GM21526 (cell line): ENCODE results near the gene OMA1.
"Not testable (repeated sequence)": the region's sequence is repeated elsewhere in the genome, so short reads cannot be mapped to it uniquely, and the experiment has no call there.

Experiments
- ATAC-seq: cut with Tn5 transposase; IDR thresholded peaks from one replicate; pipeline ENCODE4 v1.9.1; 2021; ENCODE audit warnings: moderate library complexity; ENCODE audit not compliant: unreplicated experiment, low FRiP score

The OMA1 gene

GRCh38 chr1:58546520-58547308, at the start of gene OMA1:
Gene OMA1, minus strand, starts transcription at chr1:58546726. Its CDS starts 7,432 bp downstream, at chr1:58539294.
- peak; percentile 96 for ATAC-seq

DNA sequence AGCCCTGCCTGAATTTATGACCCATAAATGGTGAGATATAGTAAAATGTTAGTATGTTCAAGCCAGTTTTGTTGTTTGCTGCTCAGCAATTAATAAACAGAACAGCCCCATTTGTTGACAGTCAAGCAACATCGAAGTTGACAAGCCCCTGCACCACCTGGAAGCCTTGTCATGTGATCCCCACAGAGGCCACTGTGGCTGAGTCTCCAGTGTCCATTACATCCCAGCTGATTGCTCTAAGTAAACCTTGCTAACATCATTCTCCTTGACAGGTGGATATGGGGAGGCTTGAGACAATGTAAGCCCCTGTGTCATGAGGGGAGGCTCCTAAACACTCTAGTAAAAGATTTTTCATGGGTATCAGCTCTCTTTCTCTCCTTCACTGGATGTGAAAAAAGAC, 48.0 kb upstream of the OMA1 start:
- no peak for ATAC-seq

DNA sequence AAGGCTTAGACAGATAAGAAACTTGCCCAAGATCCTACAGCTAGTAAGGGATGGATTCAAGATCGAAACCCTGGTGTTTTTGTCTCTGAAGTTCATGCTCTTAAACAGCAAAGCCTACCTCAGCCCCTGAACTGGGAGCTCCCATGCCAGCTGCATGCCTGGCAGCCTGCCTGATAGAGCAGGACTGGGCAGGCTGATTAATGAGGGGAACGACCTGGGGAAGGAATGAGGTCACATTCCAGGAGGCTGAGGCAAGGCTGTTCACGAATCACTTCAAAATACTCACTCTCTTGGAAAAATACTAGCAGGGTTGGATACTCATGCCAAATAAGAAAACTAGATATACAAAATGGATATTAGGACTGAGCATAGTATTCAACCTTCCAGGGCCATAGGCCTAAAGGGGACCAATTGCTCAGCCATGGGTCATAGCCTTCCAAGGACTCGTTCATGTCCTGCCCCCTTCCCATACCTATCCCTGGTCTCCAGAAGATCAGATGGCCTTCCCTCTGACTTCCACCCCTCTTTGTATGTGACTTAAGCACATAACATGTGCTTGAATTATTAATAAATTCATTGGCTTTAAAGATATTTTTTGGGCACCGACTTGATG, 46.1 kb upstream of the OMA1 start:
- ATAC-seq, result no peak

GRCh38 chr1:58591806-58592205, 45.3 kb upstream of the OMA1 start:
- no peak for ATAC-seq

DNA sequence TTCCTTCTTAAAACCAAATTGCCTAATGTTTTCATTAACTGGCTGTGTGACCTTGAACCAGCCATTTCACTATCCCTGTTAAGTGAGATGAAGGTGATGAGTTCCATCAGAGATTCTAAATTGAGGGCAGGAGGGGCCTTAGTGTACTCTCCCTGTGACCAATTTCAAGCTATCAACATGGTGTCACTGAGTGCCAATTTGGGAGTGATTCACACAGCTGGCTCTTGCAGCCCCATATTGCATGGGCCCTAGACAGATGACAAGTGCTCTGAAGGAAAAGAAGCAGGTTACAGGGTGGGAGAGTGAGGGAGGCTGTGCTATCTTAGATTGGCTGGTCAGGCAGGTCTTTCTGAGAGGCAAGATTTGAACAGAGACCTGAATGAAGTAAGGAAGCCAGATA, 43.5 kb upstream of the OMA1 start:
- ATAC-seq, result no peak

DNA sequence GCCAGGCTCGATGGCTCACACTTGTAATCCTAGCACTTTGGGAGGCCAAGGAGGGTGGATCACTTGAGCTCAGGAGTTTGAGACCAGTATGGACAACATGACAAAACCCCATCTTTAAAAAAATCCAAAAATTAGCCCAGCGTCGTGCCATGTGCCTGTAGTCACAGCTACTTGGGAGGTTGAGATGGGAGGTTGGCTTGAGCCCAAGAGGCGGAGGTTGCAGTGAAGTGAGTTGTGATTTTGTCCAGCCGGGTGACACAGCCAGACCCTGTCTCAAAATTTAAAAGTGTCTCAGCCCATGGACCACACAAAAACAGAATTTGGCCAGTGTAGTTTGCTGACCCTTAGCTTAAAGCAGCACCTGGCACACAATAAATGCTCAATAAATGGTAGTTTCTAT, 41.9 kb upstream of the OMA1 start:
- no peak for ATAC-seq

- no peak for ATAC-seq
Observed at GRCh38 chr1:58587667-58588066, 41.1 kb upstream of the OMA1 start.

DNA sequence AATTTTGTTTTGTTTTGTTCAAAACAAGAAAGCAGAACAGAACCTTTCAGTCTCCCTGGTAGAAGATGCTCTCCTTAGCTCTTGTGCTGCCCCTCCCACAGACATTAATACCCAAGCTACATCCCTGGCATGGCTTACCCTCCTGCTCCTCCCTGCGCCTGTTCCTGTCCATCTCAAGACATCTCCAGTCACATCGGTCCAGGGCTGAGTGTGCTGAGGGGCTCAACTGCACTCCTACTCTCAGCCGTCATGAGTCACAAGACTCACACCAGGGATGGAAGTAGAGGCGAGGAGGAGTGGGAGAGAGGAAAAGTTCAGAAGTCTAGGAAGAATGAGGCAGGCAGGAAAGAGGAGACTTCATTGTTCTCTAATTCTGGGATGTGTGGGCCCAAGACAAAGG, 39.7 kb upstream of the OMA1 start:
- no peak for ATAC-seq

GRCh38 chr1:58585581-58586151, 39.1 kb upstream of the OMA1 start:
- no peak for ATAC-seq

DNA sequence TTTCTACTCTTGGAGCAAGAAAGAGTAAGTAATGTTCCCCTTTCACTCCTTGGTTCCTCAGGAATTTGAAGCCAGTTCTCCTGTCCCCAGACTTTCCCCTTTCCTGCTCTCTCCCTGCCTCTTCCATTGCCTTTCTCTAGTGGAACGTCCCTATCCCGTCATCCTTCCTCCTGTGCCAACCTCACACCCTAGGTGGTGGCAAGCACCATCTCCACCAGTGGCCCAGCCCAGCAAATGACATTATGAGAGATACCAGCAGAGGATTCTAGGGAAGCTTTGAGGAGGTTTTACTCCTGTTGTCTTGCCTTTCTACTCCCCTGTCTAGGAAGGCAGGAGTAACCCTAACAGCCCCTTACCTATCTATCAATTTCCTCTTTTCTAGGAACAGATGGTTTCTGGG, 38.6 kb upstream of the OMA1 start:
- no peak for ATAC-seq

- no peak for ATAC-seq
Observed at GRCh38 chr1:58584082-58584895, 37.8 kb upstream of the OMA1 start.

DNA sequence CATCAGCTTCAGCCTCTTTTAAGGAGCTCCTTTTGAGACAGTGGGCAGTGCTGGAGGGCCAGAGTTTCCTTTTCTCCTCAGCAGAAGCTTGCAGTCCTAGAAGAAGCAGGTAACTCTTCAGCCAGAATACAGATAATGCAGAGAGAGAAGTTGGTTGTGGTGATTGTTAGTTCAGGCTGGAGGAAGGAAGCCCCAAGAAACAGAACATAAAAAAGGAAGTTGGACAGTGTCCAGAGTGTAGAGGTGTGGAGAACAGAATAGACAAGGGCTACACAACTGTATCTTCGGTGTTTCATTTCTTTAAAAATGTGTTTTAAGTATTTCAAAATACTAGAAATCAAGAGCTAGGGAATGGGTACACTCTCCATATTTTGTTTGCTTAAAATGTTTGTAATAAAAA, 37.0 kb upstream of the OMA1 start:
- no peak for ATAC-seq

- not testable (repeated sequence) for ATAC-seq
Observed at GRCh38 chr1:58582143-58582542, 35.6 kb upstream of the OMA1 start.

DNA sequence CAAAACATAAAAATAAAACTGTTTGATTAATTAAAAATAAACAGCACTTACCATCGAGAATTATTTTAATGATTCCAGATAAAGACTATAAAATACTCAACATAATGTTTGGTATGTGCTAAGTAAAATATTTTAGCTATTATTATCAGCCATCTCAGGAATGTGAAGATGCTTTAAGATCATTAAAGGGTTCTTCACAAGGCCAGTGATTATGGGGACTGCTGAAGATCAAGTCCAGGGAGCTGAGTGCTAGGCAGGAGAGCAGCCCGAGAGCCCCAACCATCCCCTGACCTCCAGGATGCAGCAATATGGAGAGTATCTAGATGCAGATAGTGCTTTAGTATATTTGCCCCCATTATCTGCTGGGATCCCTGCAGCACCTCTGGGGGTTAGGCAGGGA, 35.1 kb upstream of the OMA1 start:
- no peak for ATAC-seq

DNA sequence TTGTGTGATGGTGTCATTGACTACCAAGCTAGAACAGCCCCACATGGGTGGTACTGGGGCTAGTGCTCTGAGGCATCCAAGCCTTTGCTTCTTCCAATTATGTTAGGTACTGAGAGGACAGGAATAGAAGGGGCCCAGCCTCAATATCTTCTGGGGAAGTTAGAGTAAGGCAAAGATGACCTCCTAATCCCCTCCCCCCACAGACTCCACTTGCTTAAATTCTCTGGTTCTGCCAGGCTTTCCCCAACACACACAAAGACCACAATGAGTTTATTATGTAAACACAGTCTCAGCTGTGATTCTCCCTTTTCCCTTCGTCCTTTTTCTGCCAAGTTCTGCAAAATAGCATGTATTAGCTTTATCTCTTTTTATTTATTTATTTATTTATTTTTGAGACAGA, 33.7 kb upstream of the OMA1 start:
- no peak for ATAC-seq

- ATAC-seq, result no peak
Observed at GRCh38 chr1:58577654-58578030, 31.1 kb upstream of the OMA1 start.

DNA sequence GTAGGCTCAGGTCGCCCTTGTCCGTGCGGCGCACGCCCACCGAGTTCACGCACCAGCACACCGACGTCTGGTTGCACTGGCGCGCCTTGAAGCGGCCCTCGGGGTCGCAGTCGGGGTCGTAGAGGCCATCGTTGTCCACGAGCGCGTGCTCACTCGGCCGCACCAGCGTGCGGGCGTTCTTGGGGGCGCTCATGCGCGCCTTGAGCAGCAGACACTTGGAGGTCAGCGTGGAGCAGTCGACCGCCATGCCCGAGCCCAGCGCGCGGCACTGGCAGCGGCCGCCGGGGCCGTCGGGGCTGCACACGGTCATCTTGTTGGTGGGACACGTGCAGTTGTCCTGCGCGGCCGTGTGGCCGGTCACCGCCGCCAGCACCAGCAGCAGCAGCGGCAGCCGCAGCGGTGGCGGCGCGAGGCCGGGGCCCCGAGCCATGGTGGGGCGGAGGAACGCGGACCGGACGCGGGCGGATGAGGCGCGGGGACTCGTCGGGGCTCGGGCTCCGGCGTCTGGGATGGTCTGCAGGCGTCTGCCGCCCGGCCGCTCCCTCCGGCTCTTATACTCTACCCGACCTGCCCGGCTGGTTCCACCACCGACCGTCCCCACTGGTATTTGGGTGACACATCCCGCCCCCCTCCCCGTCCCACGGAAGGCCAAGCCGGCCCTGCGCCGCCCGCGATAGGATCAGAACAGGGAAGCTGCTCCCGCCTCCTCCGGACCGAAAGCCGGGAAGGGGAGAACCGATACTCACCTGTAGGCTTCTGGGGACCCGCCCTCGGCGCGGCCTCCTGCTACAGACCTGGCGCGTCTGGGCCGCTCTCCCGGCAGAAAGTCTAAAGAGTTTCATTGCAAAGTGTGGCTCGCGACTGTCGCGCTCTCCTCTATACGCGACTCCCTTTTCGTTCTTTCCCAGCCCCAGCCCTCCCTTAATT, 30.5 kb upstream of the OMA1 start, which contains the start of gene TACSTD2:
Gene TACSTD2 (minus strand): TSS at position 526 of the 927 bp plus-strand sequence. CDS start 96 bp downstream, at position 430.
- no peak for ATAC-seq

DNA sequence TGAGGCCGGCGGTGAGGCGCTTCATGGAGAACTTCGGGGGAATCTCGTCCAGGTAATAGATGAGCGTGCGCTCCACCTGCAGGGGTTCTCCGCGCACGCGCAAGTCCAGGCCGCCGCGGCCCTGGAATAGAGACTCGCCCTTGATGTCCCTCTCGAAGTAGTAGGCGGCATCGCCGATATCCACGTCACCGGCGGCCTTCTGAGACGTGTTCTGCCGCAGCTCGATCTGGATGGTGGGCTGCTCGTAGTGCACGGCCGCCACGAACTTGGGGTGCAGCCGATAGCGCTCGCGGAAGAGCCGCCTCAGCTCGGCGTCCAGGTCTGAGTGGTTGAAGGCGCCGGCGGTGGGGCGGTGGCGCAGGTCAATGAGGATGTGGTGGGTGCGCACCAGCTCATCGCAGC, 29.8 kb upstream of the OMA1 start:
- no peak for ATAC-seq

- no peak for ATAC-seq
Observed at GRCh38 chr1:58575551-58576324, 29.2 kb upstream of the OMA1 start.
